Measurements from ENCODE around the gene DMKN.

Gene DMKN

GRCh38 chr19:35510626-35510964, 2.9 kb downstream of the DMKN start:
- H3K79me2 ChIP-seq (ENCODE audit: insufficient read depth, low read length), result no peaks in the 10 kb centered on the region

DNA sequence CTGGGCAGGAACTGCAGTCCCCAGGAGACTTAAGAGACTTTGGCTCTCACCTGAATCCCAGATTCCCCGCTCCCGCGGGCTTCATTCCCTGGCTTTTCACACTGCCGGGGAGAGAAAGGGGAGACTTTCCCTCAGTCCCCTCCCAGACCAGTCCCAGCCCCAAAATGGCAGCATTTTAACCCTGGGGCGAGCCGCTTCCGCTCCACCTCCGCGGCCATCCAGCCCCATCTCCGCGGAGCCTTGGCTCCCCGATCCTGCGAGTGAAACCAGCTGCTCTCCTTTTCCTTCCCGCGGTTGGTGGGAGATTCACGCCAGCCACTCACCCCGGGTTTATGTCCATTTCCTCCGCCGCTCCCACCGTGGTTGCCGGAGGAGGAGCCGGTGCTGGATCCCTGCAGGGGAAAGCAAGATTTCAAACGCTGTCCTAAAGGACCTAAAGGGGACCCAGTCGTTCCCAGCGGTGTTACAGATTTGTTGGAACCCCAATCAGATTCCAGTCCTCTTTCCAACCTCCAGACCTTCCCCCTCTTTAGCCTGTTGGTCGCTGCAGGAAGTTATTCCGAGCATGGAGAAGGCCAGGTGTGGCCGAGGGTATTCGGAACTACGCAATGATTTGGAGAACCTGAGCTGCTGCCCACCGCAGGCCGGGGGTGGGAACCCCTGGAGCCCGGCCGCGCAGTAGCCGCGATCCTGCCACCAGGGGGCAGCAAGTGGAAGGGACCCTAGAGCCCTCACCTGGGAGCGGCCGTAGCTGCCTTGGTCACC, 3.4 kb downstream of the DMKN start:
- H3F3A ChIP-seq (ENCODE audit: low read depth), result no peaks in the 10 kb centered on the region
- H3K4me1 ChIP-seq (ENCODE audit: insufficient read depth, low read length, poor library complexity, severe bottlenecking), result peaks cover 13% of the 10 kb centered on the region
- peak overlapping the region; percentile 75 for H3K4me2 ChIP-seq (ENCODE audit: low read depth, low read length, poor library complexity, severe bottlenecking)
- no peaks in the 10 kb centered on the region for H4K20me1 ChIP-seq (ENCODE audit: insufficient read depth, low read length, poor library complexity, severe bottlenecking)
- H3K9ac ChIP-seq (ENCODE audit: low read depth, low read length, poor library complexity, severe bottlenecking), result peak overlapping the region; percentile 58
- no peaks in the 10 kb centered on the region for H3K9me3 ChIP-seq (ENCODE audit: insufficient read depth, low read depth, low read length)
- H3K36me3 ChIP-seq (ENCODE audit: insufficient read depth, low read length), result no peaks in the 10 kb centered on the region
- peak; percentile 88 for TF ChIP-seq CTCF (conservative IDR thresholded peaks at IDR 0.05; ENCODE audit: low read length)
- no peak for TF ChIP-seq EZH2phosphoT487 (IDR thresholded peaks at IDR 0.05; ENCODE audit: borderline replicate concordance)
- H3K4me3 ChIP-seq (ENCODE audit: low read length, poor library complexity, severe bottlenecking), result peak overlapping the region; percentile 72
- no peaks in the 10 kb centered on the region for H3K9me2 ChIP-seq (replicated peaks; ENCODE audit: low read depth, low read length)
- peak overlapping the region; percentile 87 for H2AFZ ChIP-seq (ENCODE audit: low read length)
- H3K27me3 ChIP-seq (ENCODE audit: insufficient read depth, low read length, poor library complexity, severe bottlenecking), result no peaks in the 10 kb centered on the region
- no peaks in the 10 kb centered on the region for H3K79me2 ChIP-seq (ENCODE audit: insufficient read depth, low read length)

More at GRCh38 chr19:35510626-35510964, 2.9 kb downstream of the DMKN start:
- Histone ChIP-seq H3K4me2 (ENCODE audit: low read depth, low read length, poor library complexity, severe bottlenecking) (peak overlapping the region; percentile 75), H4K20me1 (ENCODE audit: insufficient read depth, low read length, poor library complexity, severe bottlenecking) (no peaks in the 10 kb centered on the region), H3K4me1 (ENCODE audit: insufficient read depth, low read length, poor library complexity, severe bottlenecking) (peaks cover 13% of the 10 kb centered on the region), H3F3A (ENCODE audit: low read depth) (no peaks in the 10 kb centered on the region), H3K9me3 (ENCODE audit: insufficient read depth, low read depth, low read length) (no peaks in the 10 kb centered on the region), H3K27me3 (ENCODE audit: insufficient read depth, low read length, poor library complexity, severe bottlenecking) (no peaks in the 10 kb centered on the region), H2AFZ (ENCODE audit: low read length) (no peak overlapping the region), H3K9ac (ENCODE audit: low read depth, low read length, poor library complexity, severe bottlenecking) (no peak overlapping the region), H3K4me3 (ENCODE audit: low read length, poor library complexity, severe bottlenecking) (peak overlapping the region; percentile 72), H3K36me3 (ENCODE audit: insufficient read depth, low read length) (no peaks in the 10 kb centered on the region), H3K9me2 (replicated peaks; ENCODE audit: low read depth, low read length) (no peaks in the 10 kb centered on the region)
- TF ChIP-seq CTCF (conservative IDR thresholded peaks at IDR 0.05; ENCODE audit: low read length), result no peak
- no peak for TF ChIP-seq EZH2phosphoT487 (IDR thresholded peaks at IDR 0.05; ENCODE audit: borderline replicate concordance)

DNA sequence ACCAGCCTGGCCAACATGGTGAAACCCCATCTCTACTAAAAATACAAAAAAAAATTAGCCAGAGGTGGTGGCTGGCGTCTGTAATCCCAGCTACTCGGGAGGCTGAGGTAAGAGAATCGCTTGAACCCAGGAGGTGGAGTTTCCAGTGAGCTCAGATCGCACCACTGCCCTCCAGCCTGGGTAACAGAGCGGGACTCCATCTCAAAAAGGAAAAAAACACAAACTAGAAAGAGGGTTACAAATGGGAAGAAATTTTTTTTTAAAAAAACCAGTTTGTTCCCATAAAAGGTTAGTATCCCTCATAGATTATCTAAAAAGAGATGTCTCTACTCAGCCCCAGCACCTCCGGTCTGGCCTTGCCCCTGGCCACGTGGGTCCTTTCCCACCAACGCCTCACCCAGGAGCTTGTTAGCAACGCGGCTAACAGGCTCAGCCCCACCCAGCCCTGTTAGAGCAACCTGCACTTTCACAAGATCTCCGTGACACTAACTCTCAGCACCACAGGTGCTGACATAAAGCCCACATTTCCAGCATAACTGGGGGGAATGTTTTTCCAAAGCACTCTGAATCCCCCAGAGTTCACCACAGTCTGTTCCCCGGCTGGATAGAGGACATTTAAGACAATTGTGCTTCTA, 4.3 kb downstream of the DMKN start:
- H3K9ac ChIP-seq (ENCODE audit: low read depth, low read length, poor library complexity, severe bottlenecking), result peak overlapping the region; percentile 58
- H3F3A ChIP-seq (ENCODE audit: low read depth), result no peaks in the 10 kb centered on the region
- H3K27me3 ChIP-seq (ENCODE audit: insufficient read depth, low read length, poor library complexity, severe bottlenecking), result no peaks in the 10 kb centered on the region
- H4K20me1 ChIP-seq (ENCODE audit: insufficient read depth, low read length, poor library complexity, severe bottlenecking), result no peaks in the 10 kb centered on the region
- H3K79me2 ChIP-seq (ENCODE audit: insufficient read depth, low read length), result no peaks in the 10 kb centered on the region
- no peaks in the 10 kb centered on the region for H3K9me3 ChIP-seq (ENCODE audit: insufficient read depth, low read depth, low read length)
- peaks cover 13% of the 10 kb centered on the region for H3K4me1 ChIP-seq (ENCODE audit: insufficient read depth, low read length, poor library complexity, severe bottlenecking)
- H3K36me3 ChIP-seq (ENCODE audit: insufficient read depth, low read length), result no peaks in the 10 kb centered on the region
- peak overlapping the region; percentile 72 for H3K4me3 ChIP-seq (ENCODE audit: low read length, poor library complexity, severe bottlenecking)
- H2AFZ ChIP-seq (ENCODE audit: low read length), result peak overlapping the region; percentile 87
- TF ChIP-seq EZH2phosphoT487 (IDR thresholded peaks at IDR 0.05; ENCODE audit: borderline replicate concordance), result no peak
- H3K9me2 ChIP-seq (replicated peaks; ENCODE audit: low read depth, low read length), result no peaks in the 10 kb centered on the region
- peak overlapping the region; percentile 75 for H3K4me2 ChIP-seq (ENCODE audit: low read depth, low read length, poor library complexity, severe bottlenecking)
